A673 (cell line): ENCODE data around the gene PIAS3.

Experiments used
- CTCF ChIP-seq: fragments of 300-800, 200-600 bp; sonication (generic); conservative IDR thresholded peaks from 2 replicates; pipeline ENCODE4 v1.5.1; 2017; ENCODE audit warnings: low read depth, mild to moderate bottlenecking, antibody characterized with exemption, low read length, moderate library complexity, mixed read lengths
- EZH2 ChIP-seq: fragments of 200-600 bp; sonication (generic); IDR thresholded peaks from 2 replicates; pipeline ENCODE4 v1.6.1; 2017; ENCODE audit warnings: borderline replicate concordance, low read depth, mild to moderate bottlenecking, mixed read lengths, antibody characterized with exemption, low read length; ENCODE audit not compliant: poor library complexity, severe bottlenecking

GRCh38 chr1:145826030-145826429, 32.9 kb downstream of the PIAS3 start:
- no peak for TF ChIP-seq CTCF
- no peak for TF ChIP-seq EZH2
